Mesenchymal stem cell (in vitro differentiated cells and primary cell): Measurements from ENCODE around the gene IMP4.

Source experiments
- DNase-seq: peaks from one replicate; pipeline ENCODE4 v3.0.0-alpha.2; 2013
- H2AFZ ChIP-seq: one replicate; pipeline ENCODE4 v1.6.1; 2013; ENCODE audit warnings: low read depth, mild to moderate bottlenecking, control low read depth, inconsistent platforms, low read length, moderate library complexity
- H2AK5ac ChIP-seq: 2 replicates; pipeline ENCODE4 v1.6.1; 2013; ENCODE audit warnings: low read length, moderate library complexity, mild to moderate bottlenecking, inconsistent platforms; ENCODE audit not compliant: severe bottlenecking
- H2BK120ac ChIP-seq: one replicate; pipeline ENCODE4 v1.6.1; 2013; ENCODE audit warnings: low read depth, mild to moderate bottlenecking, inconsistent platforms, low read length, moderate library complexity
- H2BK12ac ChIP-seq, 2 experiments: one replicate each; pipeline ENCODE4 v1.6.1; 2013; ENCODE audit warnings: inconsistent platforms in 2 of 2, low read length in 2 of 2, mild to moderate bottlenecking in 2 of 2, moderate library complexity in 2 of 2, control low read depth in 1 of 2
- H2BK15ac ChIP-seq: one replicate; pipeline ENCODE4 v1.6.1; 2013; ENCODE audit warnings: mild to moderate bottlenecking, low read depth, inconsistent platforms; ENCODE audit not compliant: poor library complexity, severe bottlenecking
- H2BK5ac ChIP-seq: 2 replicates; pipeline ENCODE4 v1.6.1; 2013; ENCODE audit warnings: low read depth, mild to moderate bottlenecking, low read length, control low read depth, inconsistent platforms; ENCODE audit not compliant: poor library complexity, severe bottlenecking
- H3K14ac ChIP-seq, 2 experiments: one replicate each; pipeline ENCODE4 v1.6.1; 2013; ENCODE audit warnings: inconsistent platforms in 2 of 2, low read length in 2 of 2, control low read depth in 1 of 2, mild to moderate bottlenecking in 1 of 2, moderate library complexity in 1 of 2
- H3K18ac ChIP-seq, 2 experiments: one replicate each; pipeline ENCODE4 v1.6.1; 2013; ENCODE audit warnings: inconsistent platforms in 2 of 2, low read length in 2 of 2, control low read depth in 1 of 2, low read depth in 1 of 2, mild to moderate bottlenecking in 1 of 2
- H3K23ac ChIP-seq, 2 experiments: one replicate each; pipeline ENCODE4 v1.6.1; 2013; ENCODE audit warnings: inconsistent platforms in 2 of 2, low read length in 2 of 2, mild to moderate bottlenecking in 2 of 2, moderate library complexity in 2 of 2, control low read depth in 1 of 2
- H3K27ac ChIP-seq: 2 replicates; pipeline ENCODE4 v1.5.1; 2013; ENCODE audit warnings: mild to moderate bottlenecking, moderate library complexity, low read length, control low read depth, inconsistent platforms; ENCODE audit not compliant: poor library complexity, severe bottlenecking
- H3K27me3 ChIP-seq, 2 experiments: 2 replicates each; pipeline versions ENCODE4 v1.6.1 to v1.7.0; 2013; ENCODE audit warnings: low read length in 2 of 2, mild to moderate bottlenecking in 2 of 2, moderate library complexity in 2 of 2, control low read depth in 1 of 2, inconsistent platforms in 1 of 2; ENCODE audit not compliant: control insufficient read depth in 1 of 2, insufficient read depth in 1 of 2
- H3K36me3 ChIP-seq, 2 experiments: 2 replicates each; pipeline versions ENCODE4 v1.6.1 to v1.7.0; 2013; ENCODE audit warnings: low read length in 2 of 2, control low read depth in 1 of 2, inconsistent platforms in 1 of 2, low read depth in 1 of 2, mild to moderate bottlenecking in 1 of 2; ENCODE audit not compliant: insufficient read depth in 2 of 2, control insufficient read depth in 1 of 2
- H3K4ac ChIP-seq, 2 experiments: one replicate each; pipeline ENCODE4 v1.6.1; 2013; ENCODE audit warnings: inconsistent platforms in 2 of 2, low read length in 2 of 2, mild to moderate bottlenecking in 2 of 2, moderate library complexity in 2 of 2, control low read depth in 1 of 2, low read depth in 1 of 2
- H3K4me1 ChIP-seq: 2 replicates; pipeline ENCODE4 v1.6.1; 2013; ENCODE audit warnings: low read depth, low read length, control low read depth; ENCODE audit not compliant: control insufficient read depth, insufficient read depth
- H3K4me2 ChIP-seq: 2 replicates; pipeline ENCODE4 v1.6.1; 2013; ENCODE audit warnings: low read length, mild to moderate bottlenecking, inconsistent platforms; ENCODE audit not compliant: poor library complexity, severe bottlenecking
- H3K4me3 ChIP-seq, 2 experiments: 2 replicates each; pipeline versions ENCODE4 v1.5.1 to v1.7.0; 2013; ENCODE audit warnings: low read length in 2 of 2, mild to moderate bottlenecking in 2 of 2, control low read depth in 1 of 2, low read depth in 1 of 2; ENCODE audit not compliant: insufficient read depth in 1 of 2
- H3K79me1 ChIP-seq: replicated peaks from 2 replicates; pipeline ENCODE4 v1.6.1; 2013; ENCODE audit warnings: mild to moderate bottlenecking, control low read depth, low read length, inconsistent platforms; ENCODE audit not compliant: poor library complexity, severe bottlenecking
- H3K9ac ChIP-seq: 2 replicates; pipeline ENCODE4 v1.7.0; 2013; ENCODE audit warnings: mild to moderate bottlenecking, low read length, moderate library complexity
- H3K9me3 ChIP-seq: 2 replicates; pipeline ENCODE4 v1.7.0; 2013; ENCODE audit warnings: mild to moderate bottlenecking, low read length; ENCODE audit not compliant: control insufficient read depth
- H4K8ac ChIP-seq: one replicate; pipeline ENCODE4 v1.6.1; 2013; ENCODE audit warnings: inconsistent platforms, mild to moderate bottlenecking, low read length, moderate library complexity
- H4K91ac ChIP-seq: one replicate; pipeline ENCODE4 v1.6.1; 2013; ENCODE audit warnings: mild to moderate bottlenecking, low read length, inconsistent platforms
- WGBS: methylation state at CpG from one replicate; pipeline ENCODE4 v1.1.7; 2013; ENCODE audit warnings: mixed read lengths; 5-methylcytosine and 5-hydroxymethylcytosine counted together

The IMP4 gene

DNA sequence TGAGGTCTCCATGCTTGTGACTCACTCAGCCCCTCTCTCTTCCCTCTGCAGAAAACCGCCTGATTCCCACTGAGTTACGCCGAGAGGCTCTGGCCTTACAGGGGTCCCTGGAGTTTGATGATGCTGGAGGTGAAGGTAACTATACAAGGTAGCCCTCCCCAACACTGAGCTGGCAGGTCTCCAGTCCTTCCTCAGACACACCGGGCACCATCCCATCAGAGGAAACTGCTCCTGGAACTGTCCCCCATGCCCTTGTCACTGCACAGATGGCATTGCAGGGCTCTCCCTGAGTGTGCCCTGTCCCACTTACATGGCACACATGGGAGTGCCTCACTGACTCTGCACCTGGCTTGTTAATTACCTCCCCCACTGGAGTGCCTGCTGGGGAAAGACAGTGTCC lies 1.9 kb downstream of the IMP4 start:
- no peak overlapping the region for H2BK120ac ChIP-seq
- H3K9me3 ChIP-seq: no peaks in the 10 kb centered on the region
- no peak overlapping the region for H2BK12ac ChIP-seq
- no peak overlapping the region for H3K4ac ChIP-seq
- H4K91ac ChIP-seq: no peak overlapping the region
- H2BK5ac ChIP-seq: no peak overlapping the region
- no peak overlapping the region for H3K27ac ChIP-seq
- DNase-seq: no peak
- no peak overlapping the region for H3K18ac ChIP-seq
- H4K8ac ChIP-seq: no peak overlapping the region
- H3K4me3 ChIP-seq: no peak overlapping the region
- no peak overlapping the region for H2BK15ac ChIP-seq
- no peak overlapping the region for H2AK5ac ChIP-seq
- 100% methylated on average over 1 of the region's 4 CpGs for WGBS
- H3K14ac ChIP-seq: no peak overlapping the region
- no peak overlapping the region for H3K4me2 ChIP-seq
- H2AFZ ChIP-seq: no peak overlapping the region
- peaks cover 43% of the 10 kb centered on the region for H3K79me1 ChIP-seq
- no peak overlapping the region for H3K23ac ChIP-seq
- peaks cover 7% of the 10 kb centered on the region for H3K4me1 ChIP-seq
- H3K27me3 ChIP-seq: no peaks in the 10 kb centered on the region
- peaks cover 44 to 61% of the 10 kb centered on the region in 2 experiments for H3K36me3 ChIP-seq
- H3K9ac ChIP-seq: no peak overlapping the region

GRCh38 chr2:130345091-130345490 lies 2.4 kb downstream of the IMP4 start:
- Histone ChIP-seq H3K23ac (no peak overlapping the region), H3K79me1 (peaks cover 39% of the 10 kb centered on the region), H3K27ac (no peak overlapping the region), H2BK15ac (no peak overlapping the region), H3K36me3 (peaks cover 40 to 56% of the 10 kb centered on the region in 2 experiments), H2AFZ (no peak overlapping the region), H3K14ac (no peak overlapping the region), H2BK120ac (no peak overlapping the region), H3K27me3 (no peaks in the 10 kb centered on the region), H2AK5ac (no peak overlapping the region), H3K4me3 (no peak overlapping the region), H3K18ac (no peak overlapping the region), H3K9me3 (no peaks in the 10 kb centered on the region), H3K4ac (no peak overlapping the region), H4K91ac (no peak overlapping the region), H3K4me1 (peaks cover 7% of the 10 kb centered on the region), H3K4me2 (no peak overlapping the region), H4K8ac (no peak overlapping the region), H3K9ac (no peak overlapping the region), H2BK5ac (no peak overlapping the region), H2BK12ac (no peak overlapping the region)
- 98% methylated on average over 13 of the region's 13 CpGs for WGBS
- DNase-seq: no peak

DNA sequence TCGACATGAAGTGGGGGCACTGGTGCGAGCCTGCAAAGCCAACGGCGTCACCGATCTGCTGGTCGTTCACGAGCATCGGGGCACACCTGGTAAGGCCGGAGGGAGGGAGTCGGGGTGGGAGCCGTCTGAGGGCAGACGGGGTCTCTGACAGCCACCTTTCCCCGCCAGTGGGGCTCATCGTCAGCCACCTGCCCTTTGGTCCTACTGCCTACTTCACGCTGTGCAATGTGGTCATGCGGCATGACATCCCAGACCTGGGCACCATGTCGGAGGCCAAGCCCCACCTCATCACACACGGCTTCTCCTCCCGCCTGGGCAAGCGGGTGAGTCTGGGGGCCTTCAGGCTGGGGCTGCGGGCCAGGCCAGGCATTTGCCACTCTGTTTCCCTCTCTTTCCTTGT lies 2.9 kb downstream of the IMP4 start:
- Histone ChIP-seq H2BK5ac (no peak overlapping the region), H4K91ac (no peak overlapping the region), H2BK15ac (no peak overlapping the region), H2AK5ac (no peak overlapping the region), H3K9ac (no peak overlapping the region), H3K4me1 (peaks cover 7% of the 10 kb centered on the region), H3K4me2 (no peak overlapping the region), H2BK120ac (no peak overlapping the region), H3K18ac (no peak overlapping the region), H3K4me3 (no peak overlapping the region), H3K14ac (no peak overlapping the region), H4K8ac (no peak overlapping the region), H3K4ac (no peak overlapping the region), H2AFZ (no peak overlapping the region), H2BK12ac (no peak overlapping the region), H3K27me3 (no peaks in the 10 kb centered on the region), H3K79me1 (peaks cover 34% of the 10 kb centered on the region), H3K9me3 (no peaks in the 10 kb centered on the region), H3K36me3 (peaks cover 38 to 53% of the 10 kb centered on the region in 2 experiments), H3K23ac (no peak overlapping the region), H3K27ac (no peak overlapping the region)
- no peak for DNase-seq
- over 99% methylated on average over 21 of the region's 21 CpGs for WGBS

- Histone ChIP-seq H2AK5ac (no peak overlapping the region), H3K9me3 (no peaks in the 10 kb centered on the region), H4K8ac (no peak overlapping the region), H2BK5ac (no peak overlapping the region), H3K36me3 (peaks cover 38 to 52% of the 10 kb centered on the region in 2 experiments), H2BK12ac (no peak overlapping the region), H3K4me2 (no peak overlapping the region), H3K4ac (no peak overlapping the region), H3K79me1 (peaks cover 29% of the 10 kb centered on the region), H3K14ac (no peak overlapping the region), H2BK120ac (no peak overlapping the region), H3K9ac (no peak overlapping the region), H3K27me3 (no peaks in the 10 kb centered on the region), H3K4me3 (no peak overlapping the region), H3K27ac (no peak overlapping the region), H2BK15ac (no peak overlapping the region), H3K23ac (no peak overlapping the region), H2AFZ (no peak overlapping the region), H4K91ac (no peak overlapping the region), H3K18ac (no peak overlapping the region), H3K4me1 (peaks cover 7% of the 10 kb centered on the region)
- DNase-seq: no peak
- 98% methylated on average over 25 of the region's 26 CpGs for WGBS
Observed at GRCh38 chr2:130346041-130346740, 3.5 kb downstream of the IMP4 start.
